Epithelial cell of esophagus (primary cell): Measurements from ENCODE around the gene GLCCI1.
"Not testable (repeated sequence)": the region's sequence is repeated elsewhere in the genome, so short reads cannot be mapped to it uniquely, and the experiment has no call there.

Source experiments
- DNase-seq: peaks from one replicate; pipeline ENCODE4 v3.0.0; 2010; ENCODE audit warnings: low read depth
- H3K4me3 ChIP-seq: 2 replicates; pipeline ENCODE4 v1.5.1; 2011; ENCODE audit warnings: mild to moderate bottlenecking, low read length, control low read depth
- CTCF ChIP-seq: IDR thresholded peaks from 2 replicates; pipeline ENCODE4 v1.5.1; 2011; ENCODE audit warnings: low read depth, mild to moderate bottlenecking, low read length, control low read depth, inconsistent platforms; ENCODE audit not compliant: insufficient read depth; ENCODE audit errors: missing control alignments

GLCCI1 gene

DNA sequence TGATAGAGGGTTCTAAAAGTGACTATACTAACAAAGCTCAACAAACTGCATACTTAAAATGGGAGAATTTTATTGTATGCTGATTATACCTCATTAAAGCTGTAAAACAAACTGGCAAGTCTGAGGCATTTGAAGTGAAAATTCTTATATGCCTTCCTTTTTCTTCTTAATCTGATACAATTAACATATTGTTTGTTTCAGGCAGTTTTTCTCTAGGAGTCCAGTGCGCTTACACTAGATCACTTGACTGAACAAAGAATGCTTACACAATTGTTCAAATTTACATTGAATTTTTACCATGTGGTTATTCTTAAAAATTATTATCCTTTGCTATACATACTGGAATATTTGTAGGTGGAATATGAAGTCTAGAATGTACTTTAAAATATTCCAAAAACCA lies 89.0 kb downstream of the GLCCI1 start:
- TF ChIP-seq CTCF: no peak
- DNase-seq: no peak
- H3K4me3 ChIP-seq: no peak overlapping the region

GRCh38 chr7:8058322-8058721 lies 89.7 kb downstream of the GLCCI1 start:
- H3K4me3 ChIP-seq: no peak overlapping the region
- no peak for TF ChIP-seq CTCF
- DNase-seq: no peak

DNA sequence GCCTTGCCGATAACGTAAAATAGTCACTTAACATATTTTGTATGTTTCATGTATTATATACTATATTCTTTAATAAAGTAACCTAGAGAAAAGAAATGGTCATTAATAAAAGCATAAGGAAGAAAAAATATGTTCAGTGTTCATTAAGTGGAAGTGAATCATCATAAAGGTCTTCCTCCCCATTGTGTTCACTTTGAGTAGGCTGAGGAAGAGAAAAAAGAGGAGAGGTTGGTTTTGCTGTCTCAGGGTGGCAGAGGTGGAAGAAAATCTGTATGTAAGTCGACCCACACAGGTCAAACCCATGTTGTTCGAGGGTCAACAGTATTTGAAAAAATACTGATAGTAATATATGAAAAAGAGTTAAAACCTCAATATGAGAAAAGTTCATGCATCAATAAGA lies 90.3 kb downstream of the GLCCI1 start:
- DNase-seq: no peak
- no peak overlapping the region for H3K4me3 ChIP-seq
- no peak for TF ChIP-seq CTCF

DNA sequence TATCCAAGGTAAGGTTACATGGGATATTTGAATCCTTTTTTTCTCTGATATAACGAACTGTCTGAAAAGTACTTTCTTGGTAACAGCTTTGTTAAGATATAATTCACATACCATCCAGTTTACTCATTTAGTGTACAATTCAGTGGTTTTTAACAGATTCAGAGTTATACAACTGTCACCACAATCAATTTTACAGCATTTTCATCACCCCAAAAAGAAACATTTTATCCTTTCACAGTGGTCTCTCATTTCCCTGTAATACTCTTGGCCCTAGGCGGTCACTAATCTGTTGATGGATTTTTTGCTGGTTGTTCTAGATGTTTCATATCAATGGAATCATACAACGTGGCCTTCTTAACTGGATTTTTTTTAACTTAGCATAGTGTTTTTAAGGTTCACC lies 91.6 kb downstream of the GLCCI1 start:
- TF ChIP-seq CTCF: no peak
- H3K4me3 ChIP-seq: no peak overlapping the region
- DNase-seq: no peak

DNA sequence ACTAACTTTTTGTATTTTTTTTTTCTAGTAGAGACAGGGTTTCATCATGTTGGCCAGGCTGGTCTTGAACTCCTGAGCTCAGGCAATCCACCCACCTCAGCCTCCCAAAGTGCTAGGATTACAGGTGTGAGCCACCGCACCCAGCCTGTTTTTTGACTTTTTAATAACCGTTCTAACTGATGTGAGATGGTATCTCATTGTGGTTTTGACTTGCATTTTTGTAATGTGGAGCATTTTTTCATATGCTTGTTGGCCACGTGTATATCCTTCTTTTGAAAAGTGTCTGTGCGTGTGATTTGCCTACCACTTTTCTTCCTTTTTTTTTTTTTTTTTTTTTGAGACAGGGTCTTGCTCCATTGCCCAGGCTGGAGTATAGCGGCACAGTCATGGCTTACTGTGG lies 94.7 kb downstream of the GLCCI1 start:
- DNase-seq, H3K4me3 ChIP-seq: not testable (repeated sequence)

DNA sequence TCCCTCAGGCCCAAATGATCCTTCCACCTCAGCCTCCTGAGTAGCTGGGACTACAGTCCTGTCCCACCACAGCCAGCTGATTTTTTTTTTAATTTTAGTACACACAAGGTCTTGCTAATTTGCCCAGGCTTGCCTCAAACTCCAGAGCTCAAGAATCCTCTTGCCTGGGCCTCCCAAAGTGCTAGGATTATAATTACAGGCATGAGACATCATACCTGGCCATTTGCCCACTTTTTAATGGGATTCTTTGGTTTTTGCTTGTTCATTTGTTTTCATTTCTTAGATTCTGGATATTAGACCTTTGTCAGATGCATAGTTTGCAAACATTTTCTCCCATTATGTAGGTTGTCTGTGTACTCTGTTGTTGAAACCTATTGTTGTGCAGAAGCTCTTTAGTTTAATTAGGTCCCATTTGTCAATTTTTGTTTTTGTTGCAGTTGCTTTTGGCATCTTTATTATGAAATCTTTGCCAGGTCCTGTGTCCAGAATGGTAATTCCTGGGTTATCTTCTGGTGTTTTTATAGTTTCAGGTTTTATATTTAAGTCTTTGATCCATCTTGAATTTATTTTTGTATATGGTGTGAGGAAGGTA lies 95.2 kb downstream of the GLCCI1 start:
- peak; percentile 48 for DNase-seq
- TF ChIP-seq CTCF: no peak
- H3K4me3 ChIP-seq: no peak overlapping the region

- no peak for TF ChIP-seq CTCF
- H3K4me3 ChIP-seq: no peak overlapping the region
- DNase-seq: no peak
Observed at GRCh38 chr7:8064828-8065227, 96.2 kb downstream of the GLCCI1 start.
